A673 (cell line): ENCODE data around the gene SNX18. TPM values are rescaled to one million over a fixed set of nuclear protein-coding genes. Genes with fewer than 3 reads are reported as not detected.

Experiments
- BruUV-seq: library from RNA; stranded (reverse); fragments of 400-500 nt; replicated peaks from 2 replicates; lab custom pipeline; 2021; lab: Mats Ljungman, UMichigan
- CTCF ChIA-PET: fragments of 300-600 bp; sonication (Branson Sonifier 250); formaldehyde crosslinking; loops from one replicate; lab custom pipeline; 2022; ENCODE audit warnings: antibody characterized with exemption; lab: Charles Lee
- POLR2A ChIA-PET: fragments of 300-600 bp; sonication (Branson Sonifier 250); formaldehyde crosslinking; loops from one replicate; lab custom pipeline; 2022; ENCODE audit warnings: antibody characterized with exemption; ENCODE audit not compliant: low non-redundant PET; lab: Charles Lee
- DNase-seq: peaks from one replicate; pipeline ENCODE4 v3.0.0-alpha.2; 2015; ENCODE audit warnings: low spot score
- H3K27ac ChIP-seq: fragments of 200-600 bp; sonication (generic); 2 replicates; pipeline ENCODE4 v1.5.1; 2016; ENCODE audit warnings: mixed run types, low read depth, mild to moderate bottlenecking, mixed read lengths, antibody characterized with exemption, low read length; ENCODE audit not compliant: poor library complexity, severe bottlenecking
- H3K27me3 ChIP-seq: fragments of 200-600 bp; sonication (generic); replicated peaks from 2 replicates; pipeline ENCODE4 v1.6.1; 2017; ENCODE audit warnings: mixed run types, low read depth, mild to moderate bottlenecking, mixed read lengths, antibody characterized with exemption, low read length; ENCODE audit not compliant: insufficient read depth, poor library complexity
- H3K36me3 ChIP-seq: fragments of 200-600 bp; sonication (generic); 2 replicates; pipeline ENCODE4 v1.6.1; 2016; ENCODE audit warnings: mixed run types, mild to moderate bottlenecking, mixed read lengths, antibody characterized with exemption, low read length; ENCODE audit not compliant: insufficient read depth, poor library complexity, severe bottlenecking
- H3K4me1 ChIP-seq: fragments of 200-600 bp; sonication (generic); 2 replicates; pipeline ENCODE4 v1.6.1; 2017; ENCODE audit warnings: mixed run types, mild to moderate bottlenecking, mixed read lengths, antibody characterized with exemption, low read length; ENCODE audit not compliant: insufficient read depth, poor library complexity, severe bottlenecking
- H3K4me3 ChIP-seq: fragments of 200-600 bp; sonication (generic); 2 replicates; pipeline ENCODE4 v1.5.1; 2016; ENCODE audit warnings: low read depth, mixed run types, mild to moderate bottlenecking, mixed read lengths, low read length; ENCODE audit not compliant: poor library complexity, severe bottlenecking
- H3K9me3 ChIP-seq: fragments of 200-600 bp; sonication (generic); 2 replicates; pipeline ENCODE4 v1.6.1; 2016; ENCODE audit warnings: mixed run types, low read depth, mild to moderate bottlenecking, mixed read lengths, antibody characterized with exemption, low read length; ENCODE audit not compliant: poor library complexity, severe bottlenecking
- CTCF ChIP-seq: fragments of 300-800, 200-600 bp; sonication (generic); conservative IDR thresholded peaks from 2 replicates; pipeline ENCODE4 v1.5.1; 2017; ENCODE audit warnings: low read depth, mild to moderate bottlenecking, antibody characterized with exemption, low read length, moderate library complexity, mixed read lengths
- EZH2 ChIP-seq: fragments of 200-600 bp; sonication (generic); IDR thresholded peaks from 2 replicates; pipeline ENCODE4 v1.6.1; 2017; ENCODE audit warnings: borderline replicate concordance, low read depth, mild to moderate bottlenecking, mixed read lengths, antibody characterized with exemption, low read length; ENCODE audit not compliant: poor library complexity, severe bottlenecking
- intact Hi-C: fragments of 100-400 bp; cut with micrococcal nuclease; formaldehyde crosslinking; loops from one replicate; pipeline ENCODE4 v1.10.0; 2022; ENCODE audit not compliant: unreplicated experiment
- total RNA-seq: library from RNA; stranded (reverse); gene quantifications from 2 replicates; pipeline ENCODE4 v1.2.3, GENCODE V29; 2021

SNX18 gene
- total RNA-seq, 1 experiment from 2014 or later, result 140 TPM

- H3K27me3 ChIP-seq, result no peaks in the 10 kb centered on the region
- no TSS peak for BruUV-seq
- H3K4me1 ChIP-seq, result peaks cover 12% of the 10 kb centered on the region
- no peak overlapping the region for H3K27ac ChIP-seq
- intact Hi-C loops, result no loop called here
- no peaks in the 10 kb centered on the region for H3K9me3 ChIP-seq
- POLR2A ChIA-PET, result no interaction called here
- TF ChIP-seq CTCF (no peak), EZH2 (no peak)
- DNase-seq, result no peak
- CTCF ChIA-PET, result no interaction called here
- H3K4me3 ChIP-seq, result no peak overlapping the region
- H3K36me3 ChIP-seq, result peaks cover 14% of the 10 kb centered on the region
Observed at GRCh38 chr5:54556141-54556540, 38.6 kb downstream of the SNX18 start.

DNA sequence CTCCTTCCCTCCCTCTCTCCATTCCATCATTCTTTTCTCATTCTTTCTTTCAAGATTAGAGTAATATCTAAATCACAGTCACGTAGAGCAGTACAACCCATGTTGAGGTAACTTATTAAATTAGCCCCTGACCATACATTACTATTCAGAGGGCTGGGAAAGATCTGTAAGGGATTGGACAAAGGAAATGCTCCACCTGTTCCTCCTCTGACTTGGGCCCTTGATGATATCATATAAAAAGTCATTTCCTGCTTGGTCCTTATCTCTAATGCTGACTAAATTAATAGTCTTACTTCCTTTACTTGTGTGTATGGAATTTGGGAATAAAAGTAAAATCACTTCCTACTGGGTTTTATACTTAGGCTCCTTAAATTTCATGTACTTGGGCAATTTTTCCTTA lies 40.8 kb downstream of the SNX18 start:
- ChIA-PET CTCF (no interaction called here), POLR2A (no interaction called here)
- TF ChIP-seq EZH2 (no peak), CTCF (no peak)
- peak; percentile 31 for DNase-seq
- H3K4me1 ChIP-seq, result peaks cover 12% of the 10 kb centered on the region
- no peaks in the 10 kb centered on the region for H3K27me3 ChIP-seq
- H3K36me3 ChIP-seq, result no peaks in the 10 kb centered on the region
- intact Hi-C loops, result no loop called here
- no peak overlapping the region for H3K27ac ChIP-seq
- no TSS peak for BruUV-seq
- H3K4me3 ChIP-seq, result no peak overlapping the region
- H3K9me3 ChIP-seq, result no peaks in the 10 kb centered on the region

DNA sequence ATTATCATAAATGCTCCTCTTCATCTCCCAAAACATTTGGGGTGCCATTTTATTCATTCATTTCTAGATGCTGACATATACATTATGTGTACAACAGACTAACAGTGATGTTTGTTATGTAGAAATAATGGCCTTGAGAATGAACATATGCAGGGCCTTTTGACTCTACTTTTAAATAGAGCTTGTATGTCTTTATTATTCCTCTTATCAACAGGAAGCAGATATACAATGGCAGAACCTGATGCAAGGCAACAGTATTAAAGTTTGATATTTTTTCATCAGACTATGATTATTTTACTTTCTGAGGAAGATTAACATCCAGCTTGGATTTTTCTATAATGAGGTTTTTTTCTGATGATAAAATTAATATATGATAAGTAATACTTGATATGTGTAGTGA lies 44.1 kb downstream of the SNX18 start:
- intact Hi-C loops, result no loop called here
- no TSS peak for BruUV-seq
- Histone ChIP-seq H3K27ac (no peak overlapping the region), H3K9me3 (no peaks in the 10 kb centered on the region), H3K4me1 (peaks cover 7% of the 10 kb centered on the region), H3K27me3 (no peaks in the 10 kb centered on the region), H3K4me3 (no peak overlapping the region), H3K36me3 (no peaks in the 10 kb centered on the region)
- no peak for DNase-seq
- ChIA-PET CTCF (no interaction called here), POLR2A (interaction anchor here (0.6 to 0.7 kb wide), 2 partner anchors 201 to 229 kb away, joined by 3 read pairs; no protein-coding TSS in a partner anchor)
- no peak for TF ChIP-seq CTCF
- TF ChIP-seq EZH2, result no peak
